Erythroblast (primary cell): Measurements from ENCODE around the gene DUT.

Experiments used
- GATA1 ChIP-seq: IDR thresholded peaks from 2 replicates; pipeline ENCODE4 v1.6.1; 2011; ENCODE audit warnings: low read depth, mild to moderate bottlenecking, control low read depth, low read length, moderate library complexity
- POLR2A ChIP-seq: IDR thresholded peaks from 2 replicates; pipeline ENCODE4 v1.6.1; 2011; ENCODE audit warnings: mild to moderate bottlenecking, low read length

- TF ChIP-seq POLR2A, result no peak
- no peak for TF ChIP-seq GATA1
These were observed 51.8 kb downstream of the DUT start for GRCh38 chr15:48383031-48383430.
